Osteoblast (primary cell): ENCODE data around the gene CRTC1. TPM values are rescaled to one million over a fixed set of nuclear protein-coding genes. Genes with fewer than 3 reads are reported as not detected.

Experiments used
- DNase-seq: peaks from one replicate; pipeline ENCODE4 v3.0.0; 2011; ENCODE audit warnings: low spot score, mixed read lengths; ENCODE audit not compliant: insufficient read length; ENCODE audit errors: missing footprints
- H2AFZ ChIP-seq: 2 replicates; pipeline ENCODE4 v1.6.0; 2011; ENCODE audit warnings: mild to moderate bottlenecking, low read length
- H3K27ac ChIP-seq: 2 replicates; pipeline ENCODE4 v1.5.1; 2011; ENCODE audit warnings: mild to moderate bottlenecking, low read depth, low read length, moderate library complexity
- H3K27me3 ChIP-seq: 2 replicates; pipeline ENCODE4 v1.6.0; 2012; ENCODE audit warnings: mild to moderate bottlenecking, control low read depth, inconsistent platforms, low read length, moderate library complexity; ENCODE audit not compliant: insufficient read depth
- H3K36me3 ChIP-seq: 2 replicates; pipeline ENCODE4 v1.5.1; 2011; ENCODE audit warnings: mild to moderate bottlenecking, low read length, control low read depth, moderate library complexity; ENCODE audit not compliant: insufficient read depth
- H3K4me1 ChIP-seq: 2 replicates; pipeline ENCODE4 v1.5.1; 2011; ENCODE audit warnings: mild to moderate bottlenecking, low read length, control low read depth, moderate library complexity; ENCODE audit not compliant: insufficient read depth
- H3K4me2 ChIP-seq: 2 replicates; pipeline ENCODE4 v1.6.0; 2011; ENCODE audit warnings: mild to moderate bottlenecking, low read length; ENCODE audit not compliant: insufficient read depth
- H3K4me3 ChIP-seq: fragments of 200-600 bp; sonication (generic); 3 replicates; pipeline ENCODE4 v1.5.1; 2012; ENCODE audit warnings: mild to moderate bottlenecking, low read length, inconsistent platforms; ENCODE audit not compliant: insufficient read depth
- H3K79me2 ChIP-seq: 2 replicates; pipeline ENCODE4 v1.6.0; 2012; ENCODE audit warnings: mild to moderate bottlenecking, low read length, control low read depth, inconsistent platforms; ENCODE audit not compliant: insufficient read depth
- H3K9me3 ChIP-seq: 2 replicates; pipeline ENCODE4 v1.5.1; 2011; ENCODE audit warnings: low read depth, low read length, control low read depth
- H4K20me1 ChIP-seq: 2 replicates; pipeline ENCODE4 v1.6.0; 2012; ENCODE audit warnings: mild to moderate bottlenecking, low read length, control low read depth; ENCODE audit not compliant: insufficient read depth
- total RNA-seq: library from RNA; depleted of rRNA; stranded (reverse); fragments of >200 nt; gene quantifications from 2 replicates; pipeline ENCODE4 v1.2.3, GENCODE V29; 2012
- TF ChIP-seq, protein P1 (sequence below): IDR thresholded peaks from 2 replicates; pipeline ENCODE4 v1.5.1; 2011; ENCODE audit warnings: mild to moderate bottlenecking, low read depth, low read length, moderate library complexity; ENCODE audit errors: extremely low read depth

The CRTC1 gene
- total RNA-seq, 1 donor: 4.0 TPM

DNA sequence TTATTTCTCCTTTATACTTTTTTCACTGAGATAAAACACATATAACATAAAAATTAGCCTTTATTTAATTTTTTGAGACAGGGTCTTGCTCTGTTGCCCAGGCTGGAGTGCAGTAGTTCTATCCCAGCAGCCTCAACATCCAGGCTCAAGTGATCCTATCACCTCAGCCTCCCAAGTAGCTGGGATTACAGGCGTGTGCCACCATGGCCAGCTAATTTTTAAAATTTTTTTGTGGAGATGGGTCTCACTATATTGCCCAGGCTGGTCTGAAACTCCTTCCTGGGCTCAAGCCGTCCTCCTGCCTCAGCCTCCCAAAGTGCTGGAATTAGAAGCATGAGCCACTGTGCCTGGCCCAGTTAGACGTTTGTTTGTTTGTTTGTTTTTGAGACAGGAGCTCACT lies 28.4 kb downstream of the CRTC1 start:
- Histone ChIP-seq H3K4me1 (peaks cover 2% of the 10 kb centered on the region), H3K4me3 (no peak overlapping the region)

DNA sequence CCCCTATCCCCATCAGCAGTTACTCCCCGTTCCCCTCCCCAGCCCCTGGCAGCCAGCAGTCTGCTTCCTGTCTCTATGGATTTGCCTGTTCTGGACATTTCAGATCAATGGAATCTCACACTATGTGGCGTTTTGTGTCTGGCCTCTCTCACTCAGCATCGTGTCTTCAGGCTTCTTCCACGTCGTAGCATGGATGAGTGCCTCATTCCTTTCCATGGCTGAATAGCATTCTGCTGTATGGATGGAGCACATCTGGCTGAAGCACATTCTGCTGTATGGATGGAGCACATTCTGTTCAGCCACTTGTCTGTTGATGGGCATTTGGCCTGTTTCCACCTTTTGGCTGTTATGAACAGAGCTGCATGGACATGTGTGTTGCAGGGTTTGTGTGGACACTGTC lies 29.5 kb downstream of the CRTC1 start:
- no peak overlapping the region for H2AFZ ChIP-seq
- peaks cover 2% of the 10 kb centered on the region for H3K4me1 ChIP-seq
- no peak overlapping the region for H3K4me3 ChIP-seq
- no peaks in the 10 kb centered on the region for H3K27me3 ChIP-seq
- no peaks in the 10 kb centered on the region for H3K36me3 ChIP-seq
- peaks cover 63% of the 10 kb centered on the region for H4K20me1 ChIP-seq
- H3K9me3 ChIP-seq: no peaks in the 10 kb centered on the region
- no peak overlapping the region for H3K27ac ChIP-seq
- peak; percentile 58 for DNase-seq
- TF ChIP-seq, protein P1, sequence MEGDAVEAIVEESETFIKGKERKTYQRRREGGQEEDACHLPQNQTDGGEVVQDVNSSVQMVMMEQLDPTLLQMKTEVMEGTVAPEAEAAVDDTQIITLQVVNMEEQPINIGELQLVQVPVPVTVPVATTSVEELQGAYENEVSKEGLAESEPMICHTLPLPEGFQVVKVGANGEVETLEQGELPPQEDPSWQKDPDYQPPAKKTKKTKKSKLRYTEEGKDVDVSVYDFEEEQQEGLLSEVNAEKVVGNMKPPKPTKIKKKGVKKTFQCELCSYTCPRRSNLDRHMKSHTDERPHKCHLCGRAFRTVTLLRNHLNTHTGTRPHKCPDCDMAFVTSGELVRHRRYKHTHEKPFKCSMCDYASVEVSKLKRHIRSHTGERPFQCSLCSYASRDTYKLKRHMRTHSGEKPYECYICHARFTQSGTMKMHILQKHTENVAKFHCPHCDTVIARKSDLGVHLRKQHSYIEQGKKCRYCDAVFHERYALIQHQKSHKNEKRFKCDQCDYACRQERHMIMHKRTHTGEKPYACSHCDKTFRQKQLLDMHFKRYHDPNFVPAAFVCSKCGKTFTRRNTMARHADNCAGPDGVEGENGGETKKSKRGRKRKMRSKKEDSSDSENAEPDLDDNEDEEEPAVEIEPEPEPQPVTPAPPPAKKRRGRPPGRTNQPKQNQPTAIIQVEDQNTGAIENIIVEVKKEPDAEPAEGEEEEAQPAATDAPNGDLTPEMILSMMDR: no peak
- H3K79me2 ChIP-seq: peaks cover 65% of the 10 kb centered on the region
- no peak overlapping the region for H3K4me2 ChIP-seq

More for the DNA sequence above, 28.4 kb downstream of the CRTC1 start:
- TF ChIP-seq, protein P1: no peak
- no peaks in the 10 kb centered on the region for H3K27me3 ChIP-seq
- DNase-seq: no peak
- peaks cover 72% of the 10 kb centered on the region for H3K79me2 ChIP-seq
- no peak overlapping the region for H3K27ac ChIP-seq
- H3K36me3 ChIP-seq: no peaks in the 10 kb centered on the region
- peaks cover 65% of the 10 kb centered on the region for H4K20me1 ChIP-seq
- no peaks in the 10 kb centered on the region for H3K9me3 ChIP-seq
- no peak overlapping the region for H3K4me2 ChIP-seq
- no peak overlapping the region for H2AFZ ChIP-seq

DNA sequence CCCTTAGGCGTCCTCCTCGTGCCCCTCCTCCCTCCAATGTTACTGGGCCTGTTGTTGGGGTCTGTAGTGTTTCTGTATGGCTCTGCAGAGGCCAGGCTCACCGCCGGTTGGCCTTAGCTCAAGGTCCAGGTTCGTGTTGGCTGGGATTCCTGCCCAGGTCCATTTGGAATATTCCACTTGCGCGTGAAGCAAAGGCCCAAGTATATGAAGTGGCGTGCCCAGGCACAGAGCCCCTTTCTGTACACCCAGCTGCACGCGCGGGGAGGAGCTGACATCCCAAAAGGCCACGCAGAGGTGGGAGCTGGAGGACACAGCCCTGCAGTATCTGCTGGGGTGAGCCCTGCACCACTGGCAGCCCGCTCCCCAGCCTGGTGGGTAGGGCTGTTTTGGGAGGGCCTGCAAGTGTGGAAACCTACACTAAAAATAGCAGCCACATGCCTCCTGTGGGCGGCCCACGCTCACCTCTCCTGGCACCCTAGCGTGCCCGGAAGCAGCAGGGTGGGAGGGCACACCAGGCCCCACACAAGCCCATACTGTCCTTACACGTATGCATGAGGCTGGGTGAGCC lies 30.2 kb downstream of the CRTC1 start:
- no peaks in the 10 kb centered on the region for H3K36me3 ChIP-seq
- peaks cover 62% of the 10 kb centered on the region for H4K20me1 ChIP-seq
- H3K27ac ChIP-seq: no peak overlapping the region
- no peak overlapping the region for H3K4me2 ChIP-seq
- no peaks in the 10 kb centered on the region for H3K9me3 ChIP-seq
- H3K4me3 ChIP-seq: no peak overlapping the region
- DNase-seq: peak; percentile 42
- H3K27me3 ChIP-seq: no peaks in the 10 kb centered on the region
- H2AFZ ChIP-seq: no peak overlapping the region
- H3K4me1 ChIP-seq: peaks cover 2% of the 10 kb centered on the region
- peaks cover 62% of the 10 kb centered on the region for H3K79me2 ChIP-seq
- TF ChIP-seq, protein P1: no peak

DNA sequence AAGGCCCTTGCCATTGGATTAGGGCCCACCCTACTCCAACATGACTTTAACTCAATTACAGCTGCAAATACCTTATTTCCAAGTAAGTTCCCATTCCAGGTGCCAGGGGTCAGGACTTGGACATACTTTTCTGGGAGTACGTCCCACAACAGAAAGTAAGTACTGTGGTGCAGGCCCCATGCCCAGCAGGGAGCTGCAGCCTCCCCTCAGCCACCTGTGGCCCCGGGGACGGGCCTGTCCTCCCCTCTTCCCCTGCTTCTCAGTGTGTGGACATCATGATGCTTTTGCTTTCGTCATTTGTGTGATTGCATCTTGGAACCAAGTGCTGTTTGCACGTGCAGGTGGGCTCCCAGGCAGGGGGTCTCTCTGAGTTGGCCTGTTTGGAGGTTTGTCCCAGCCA lies 31.9 kb downstream of the CRTC1 start:
- Histone ChIP-seq H3K4me2 (no peak overlapping the region), H3K27me3 (no peaks in the 10 kb centered on the region), H3K36me3 (no peaks in the 10 kb centered on the region), H3K79me2 (peaks cover 51% of the 10 kb centered on the region), H3K27ac (no peak overlapping the region), H3K4me1 (peaks cover 2% of the 10 kb centered on the region), H2AFZ (no peak overlapping the region), H3K9me3 (no peaks in the 10 kb centered on the region), H4K20me1 (peaks cover 54% of the 10 kb centered on the region), H3K4me3 (no peak overlapping the region)
- DNase-seq: peak; percentile 74
- TF ChIP-seq, protein P1: no peak
